HG03139 (cell line): Measurements from ENCODE around the gene EPC1.

Source experiments
- ATAC-seq: cut with Tn5 transposase; IDR thresholded peaks from one replicate; pipeline ENCODE4 v1.9.1; 2021; ENCODE audit not compliant: unreplicated experiment

The EPC1 gene

DNA sequence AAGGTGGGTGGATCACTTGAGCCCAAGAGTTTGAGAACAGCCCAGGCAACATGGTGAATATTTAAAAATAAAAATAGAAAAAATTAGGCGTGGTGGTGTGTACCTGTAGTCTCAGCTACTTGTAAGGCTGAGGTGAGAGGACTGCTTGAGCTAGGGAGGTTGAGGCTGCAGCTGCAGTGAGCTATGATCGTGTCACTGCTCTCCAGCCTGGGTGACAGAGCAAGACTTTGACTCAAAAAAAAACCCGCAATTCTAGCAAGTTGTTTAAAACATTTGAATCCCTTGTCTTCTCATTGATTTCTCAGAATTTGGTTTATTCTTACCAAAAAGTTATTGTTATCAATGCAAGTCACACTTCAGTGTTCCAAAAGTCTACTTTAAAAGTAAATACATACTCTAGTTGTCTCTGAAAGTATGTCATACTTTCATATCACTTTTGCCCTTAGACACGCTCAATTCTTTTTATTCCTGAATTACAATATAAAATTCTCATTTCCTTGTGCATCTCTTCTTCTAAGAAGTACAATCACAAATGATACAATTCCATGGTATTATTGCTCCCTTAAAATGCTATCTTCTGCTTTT lies 6.3 kb downstream of the EPC1 start:
- no peak for ATAC-seq

DNA sequence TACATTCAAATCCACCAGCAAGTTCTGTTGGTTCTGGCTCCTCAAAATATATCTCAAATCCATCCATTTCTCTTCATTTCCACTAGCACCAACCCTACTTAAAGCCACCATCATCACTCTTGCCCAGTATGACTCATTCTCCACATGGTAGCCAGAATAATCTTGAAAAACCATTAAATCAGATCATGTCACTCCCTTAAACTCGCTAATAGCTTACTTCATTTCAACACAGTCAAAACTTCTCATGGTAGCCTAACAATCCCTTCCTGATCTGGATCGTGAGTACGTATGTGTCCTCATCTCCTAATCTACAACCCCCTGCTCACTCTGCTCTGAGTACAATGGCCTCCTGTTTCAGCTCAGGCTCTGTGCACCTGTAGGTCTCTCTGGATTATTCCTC lies 8.7 kb downstream of the EPC1 start:
- ATAC-seq: no peak

DNA sequence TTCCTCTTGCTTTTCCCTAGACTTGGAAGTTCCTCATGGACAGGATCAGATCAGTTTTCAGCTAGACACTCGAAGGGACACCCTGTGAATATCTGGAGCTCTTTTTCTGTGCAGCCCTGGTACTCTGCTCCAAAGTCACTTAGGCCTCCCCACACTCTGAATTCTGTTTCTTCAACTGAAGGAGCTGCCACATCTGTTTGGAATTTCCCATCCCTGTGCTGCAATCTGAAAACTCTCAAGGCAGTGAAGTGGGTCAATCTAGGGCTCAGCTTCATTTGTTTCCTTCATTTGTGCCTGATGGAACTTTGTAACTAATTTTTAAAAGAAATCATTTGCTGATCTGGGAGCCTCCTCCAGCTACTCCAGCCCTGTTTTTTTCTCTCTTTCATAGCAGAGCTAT lies 9.6 kb downstream of the EPC1 start:
- no peak for ATAC-seq

DNA sequence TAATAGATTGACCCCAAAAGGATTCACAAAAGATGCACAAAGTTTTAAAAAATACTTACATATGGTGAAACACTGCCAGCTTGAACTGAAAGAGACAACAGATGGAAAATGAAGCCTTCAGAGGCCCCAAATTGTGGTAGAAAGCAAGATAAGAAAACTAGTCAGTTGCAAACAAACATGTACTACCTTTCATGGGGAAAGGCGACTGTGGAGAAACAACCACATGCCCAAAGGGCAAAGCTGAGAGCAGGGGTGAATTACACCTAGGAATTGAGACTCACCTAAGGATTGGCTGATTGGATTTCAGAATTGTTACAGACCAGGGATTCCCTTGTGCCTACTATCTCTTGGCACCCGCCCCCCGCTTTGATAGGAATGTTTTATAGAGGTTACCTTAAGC lies 13.1 kb downstream of the EPC1 start:
- no peak for ATAC-seq

DNA sequence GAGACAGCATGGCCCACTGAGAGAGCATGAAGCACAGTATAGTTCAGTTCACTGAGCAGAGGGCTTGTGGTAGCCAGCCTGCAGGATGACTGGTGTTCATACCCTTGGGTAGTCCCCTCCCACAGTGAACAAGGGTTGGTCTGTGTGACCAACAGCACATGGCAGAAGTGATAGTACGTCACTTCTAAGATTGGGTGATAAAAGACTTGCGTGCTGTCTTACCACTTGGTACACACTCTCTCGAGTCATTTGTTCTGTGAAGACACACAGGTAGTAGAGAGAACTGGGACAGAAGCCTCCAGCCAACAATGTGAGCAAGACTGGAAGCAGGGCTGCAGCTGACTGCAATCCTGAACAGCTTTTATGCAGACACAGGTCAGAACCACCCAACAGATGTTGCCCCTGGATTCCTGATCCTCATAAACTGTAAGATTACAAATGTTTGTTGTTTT lies 14.6 kb downstream of the EPC1 start:
- ATAC-seq: peak; percentile 78

DNA sequence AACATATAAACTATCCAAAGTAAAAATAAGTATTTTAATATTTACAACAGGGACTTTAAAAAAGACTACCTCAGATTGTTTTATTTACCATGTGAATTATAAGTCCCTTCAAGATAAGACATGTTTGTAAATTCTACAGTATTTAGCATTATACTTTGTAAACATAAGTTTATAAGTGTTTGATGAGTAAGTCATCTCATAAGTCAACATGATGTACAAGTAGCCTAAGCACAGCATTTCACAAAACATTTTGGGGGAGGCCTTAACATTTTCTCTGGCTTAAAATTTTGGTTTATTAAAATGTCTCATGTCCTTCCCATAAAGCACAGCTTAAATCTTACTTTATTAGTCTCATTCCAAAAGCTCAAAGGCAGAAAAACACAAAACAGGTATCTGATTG lies 15.4 kb downstream of the EPC1 start:
- no peak for ATAC-seq

DNA sequence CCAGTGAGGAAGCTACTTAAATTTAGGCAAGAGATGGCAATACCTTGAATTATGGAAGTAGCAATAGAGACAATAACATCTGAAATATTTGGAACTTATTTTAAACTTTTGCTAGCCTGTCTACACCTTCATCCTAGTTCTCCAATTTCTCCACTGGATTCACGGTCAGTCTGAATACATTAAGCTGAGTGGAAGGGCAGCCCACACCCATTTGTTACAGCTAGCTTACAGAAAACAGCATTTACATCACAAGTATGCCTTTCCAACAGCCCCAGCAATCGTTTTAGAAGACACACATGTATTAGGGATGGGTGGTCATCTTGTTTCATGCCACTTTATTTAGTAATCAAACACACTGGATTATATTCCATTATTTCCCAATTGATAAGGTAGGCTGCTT lies 16.7 kb downstream of the EPC1 start:
- no peak for ATAC-seq

DNA sequence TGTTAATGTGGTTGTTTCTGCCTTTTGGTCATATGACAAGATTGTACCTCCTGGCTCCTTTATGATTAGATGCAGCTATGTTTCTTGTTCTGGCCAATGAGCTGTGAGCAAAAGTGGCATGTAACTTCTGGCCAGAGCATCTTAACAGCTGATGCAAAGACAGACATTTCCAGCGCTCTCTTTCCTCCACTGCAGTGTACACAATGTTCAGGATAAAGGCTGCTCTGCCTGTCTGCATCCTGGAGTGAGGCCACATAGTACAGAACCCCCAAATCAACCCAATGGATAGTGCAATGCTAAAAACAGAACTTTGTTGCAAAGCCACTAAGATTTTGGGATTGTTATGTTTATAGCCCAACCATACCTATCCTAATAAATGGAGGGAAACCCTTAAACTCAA lies 17.9 kb downstream of the EPC1 start:
- ATAC-seq: no peak

DNA sequence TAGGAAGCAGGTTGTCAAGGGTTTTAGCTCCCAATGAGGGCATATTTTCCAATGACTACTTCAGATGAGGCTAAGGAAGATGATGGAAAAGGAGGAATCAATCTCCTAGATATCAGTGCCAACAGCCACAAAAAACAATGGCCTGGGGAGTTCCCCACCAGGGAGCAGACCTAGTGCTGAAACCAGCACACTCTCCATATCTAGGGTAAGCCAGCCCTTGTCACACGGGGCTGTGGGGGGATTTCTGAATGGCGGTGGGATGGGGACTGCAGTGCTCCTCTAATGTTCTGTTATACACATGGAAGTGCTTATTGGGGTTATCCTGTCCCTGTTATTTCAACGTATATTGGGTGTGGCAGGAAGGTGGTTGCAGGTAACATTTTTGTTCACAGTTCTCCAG lies 18.5 kb downstream of the EPC1 start:
- ATAC-seq: no peak

DNA sequence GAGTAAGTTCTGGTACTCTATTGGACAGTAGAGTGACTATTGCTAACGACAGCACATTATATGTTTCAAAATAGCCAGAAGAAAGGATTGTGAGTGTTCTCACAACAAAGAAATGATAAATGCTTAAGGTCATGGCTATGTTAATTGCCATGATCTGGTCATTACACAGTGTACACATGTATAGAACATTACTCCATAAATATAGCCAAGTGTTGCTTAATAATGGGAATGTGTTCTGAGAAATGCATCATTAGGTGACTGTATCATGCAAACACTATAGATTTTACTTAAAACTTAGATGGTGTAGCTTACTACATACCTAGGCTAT lies 19.6 kb downstream of the EPC1 start:
- ATAC-seq: no peak

DNA sequence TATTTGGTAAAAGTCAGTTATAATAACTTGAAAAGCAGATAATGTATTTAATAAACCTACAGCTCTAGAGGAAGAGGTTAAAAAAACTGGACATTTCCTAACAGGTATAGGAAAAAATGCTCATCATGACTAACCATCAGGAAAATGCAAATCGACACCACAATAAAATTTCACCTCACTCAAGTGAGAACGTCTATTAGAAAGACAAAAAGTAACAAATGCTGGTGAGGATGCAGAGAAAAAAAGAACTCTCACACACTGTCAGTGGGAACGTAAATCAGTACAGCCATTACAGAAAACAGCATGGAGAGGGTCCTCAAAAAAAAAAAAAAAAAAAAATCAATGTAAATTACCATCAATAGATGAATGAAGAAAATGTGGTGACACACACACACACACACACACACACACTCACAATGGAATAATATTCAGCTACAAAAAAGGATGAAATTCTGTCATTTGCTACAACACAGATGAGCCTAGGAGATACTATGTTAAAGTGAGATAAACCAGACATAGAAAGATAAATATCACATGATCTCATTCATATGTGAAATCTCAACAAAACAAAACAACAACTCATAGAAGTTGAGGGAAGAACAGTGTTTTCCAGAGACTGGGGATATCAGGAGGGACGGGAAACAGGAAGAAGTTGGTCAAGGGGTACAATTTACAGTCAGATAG lies 20.1 kb downstream of the EPC1 start:
- ATAC-seq: no peak

DNA sequence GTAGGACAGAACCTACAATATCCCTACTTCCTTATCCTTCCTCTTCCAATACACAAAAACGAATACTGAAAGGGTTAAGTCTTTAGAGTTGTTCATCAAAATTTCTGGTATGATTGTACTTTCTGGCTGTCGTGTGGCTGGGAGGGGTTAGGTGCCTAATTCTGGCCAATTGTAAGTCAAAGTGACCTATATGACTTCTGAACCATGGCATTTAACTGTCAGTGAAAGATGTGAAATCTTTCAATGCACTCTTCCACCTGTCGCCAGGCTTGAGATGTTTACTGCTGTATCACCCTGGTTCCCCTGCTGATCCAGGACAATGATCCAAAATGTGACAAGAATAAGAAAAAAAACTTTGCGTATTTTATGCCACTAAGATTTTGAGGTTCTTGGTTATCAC lies 20.8 kb downstream of the EPC1 start:
- peak; percentile 54 for ATAC-seq

DNA sequence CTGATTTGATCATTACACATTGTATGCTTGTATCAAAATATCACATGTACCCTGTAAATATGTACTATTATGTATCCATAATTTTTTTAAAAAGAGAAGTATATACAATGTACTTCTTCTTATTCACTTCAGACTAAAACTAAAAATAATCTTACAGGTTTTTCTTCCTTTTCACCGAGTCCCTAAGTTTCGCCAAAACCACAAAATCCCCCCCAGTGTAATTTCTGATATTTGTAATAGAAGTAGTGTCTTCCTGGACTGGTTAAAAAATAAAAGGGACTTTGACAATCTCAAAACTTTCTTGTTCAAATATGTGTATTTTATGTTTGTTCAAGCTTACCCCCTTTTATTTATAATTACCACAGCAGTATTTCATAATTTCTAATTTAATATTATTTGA lies 23.9 kb downstream of the EPC1 start:
- no peak for ATAC-seq

DNA sequence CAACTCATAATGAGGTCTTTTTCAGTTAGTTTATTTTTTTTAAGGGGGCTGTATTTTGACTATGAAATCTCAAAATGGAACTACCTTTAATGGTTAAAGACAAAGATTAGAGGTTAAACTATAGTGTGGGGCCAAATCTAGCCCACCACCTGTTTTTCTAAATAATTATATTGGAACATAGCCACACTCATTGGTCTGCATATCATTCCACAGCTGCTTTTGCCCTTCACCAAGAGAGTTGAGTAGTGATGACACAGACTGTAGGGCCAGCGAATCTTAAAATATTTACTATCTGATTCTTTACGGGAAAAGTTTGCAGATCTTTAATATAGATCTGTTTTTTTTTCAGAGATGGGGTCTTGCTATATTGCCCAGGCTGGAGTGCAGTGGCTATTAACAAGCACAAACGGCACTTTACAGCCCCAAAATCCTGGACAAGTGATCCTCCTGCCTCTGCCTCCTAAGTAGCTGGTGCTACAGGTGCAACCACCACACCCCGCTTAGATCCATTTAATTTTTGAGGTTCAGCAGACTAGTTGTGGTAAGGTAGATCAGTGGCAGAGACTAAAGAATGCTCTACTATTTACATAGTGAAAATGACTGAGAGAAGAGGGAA lies 25.8 kb downstream of the EPC1 start:
- no peak for ATAC-seq

DNA sequence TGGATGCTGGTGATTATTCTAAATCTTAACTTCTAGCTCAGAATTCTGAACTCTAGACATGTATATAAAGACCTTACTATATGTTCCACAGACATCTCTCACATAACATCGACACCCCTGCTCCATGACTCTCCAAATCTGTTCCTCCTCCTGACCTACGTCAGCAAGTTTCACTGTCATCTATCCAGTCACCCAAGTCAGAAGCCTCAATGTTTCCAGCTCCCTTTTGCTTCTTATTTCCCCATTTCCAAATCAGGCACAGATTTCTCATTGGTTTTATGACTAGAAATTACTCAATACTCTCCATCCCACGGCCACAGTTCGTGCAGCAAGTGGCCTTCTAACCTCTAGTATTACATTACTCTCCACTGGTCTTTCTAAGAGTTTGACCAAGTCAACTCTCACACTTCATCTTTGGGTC lies 28.5 kb downstream of the EPC1 start:
- ATAC-seq: no peak

DNA sequence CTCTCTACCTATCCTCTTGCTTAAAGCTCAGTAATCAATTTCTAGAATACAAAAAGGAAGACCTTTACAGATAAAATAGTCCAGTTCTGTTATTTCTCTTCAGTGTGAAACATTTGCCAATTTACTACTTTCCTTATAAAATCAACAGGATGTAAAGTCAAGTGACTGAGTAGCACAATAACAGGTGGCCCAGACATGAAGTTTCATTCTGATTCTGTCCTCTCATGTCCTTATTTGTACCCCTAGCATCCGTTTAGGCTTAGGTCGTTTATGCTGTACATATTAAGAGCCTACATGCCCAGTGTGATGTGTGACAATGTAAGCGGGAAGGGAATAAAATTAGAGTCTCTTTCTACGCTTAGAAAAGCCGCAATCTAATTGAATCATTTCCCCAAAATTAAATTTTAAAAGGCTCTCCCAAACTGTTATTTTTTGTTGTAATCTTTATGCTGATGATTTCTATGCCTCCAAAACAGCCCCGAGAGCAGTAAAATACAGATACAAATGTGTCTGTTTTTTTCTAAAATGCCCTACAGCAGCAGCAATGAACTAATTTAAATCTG lies 29.1 kb downstream of the EPC1 start:
- peak; percentile 97 for ATAC-seq

DNA sequence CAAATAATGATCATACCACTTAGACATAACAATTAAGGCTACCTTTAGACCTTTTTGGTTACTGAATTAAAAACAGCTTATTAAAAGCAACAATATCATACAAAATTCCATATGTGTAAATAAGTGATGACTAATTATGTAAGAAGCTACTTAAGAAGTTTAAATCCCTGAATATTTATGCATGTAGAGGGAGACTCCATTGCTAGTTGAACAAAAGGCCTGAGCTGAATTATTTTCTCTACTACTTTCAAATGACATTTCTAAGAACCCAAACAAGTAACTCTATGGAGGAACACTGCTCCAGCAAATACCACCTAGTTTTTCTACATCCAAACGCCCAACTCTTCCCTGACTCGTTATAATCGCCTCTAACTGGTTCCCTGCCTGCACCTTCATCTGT lies 31.5 kb downstream of the EPC1 start:
- ATAC-seq: no peak

DNA sequence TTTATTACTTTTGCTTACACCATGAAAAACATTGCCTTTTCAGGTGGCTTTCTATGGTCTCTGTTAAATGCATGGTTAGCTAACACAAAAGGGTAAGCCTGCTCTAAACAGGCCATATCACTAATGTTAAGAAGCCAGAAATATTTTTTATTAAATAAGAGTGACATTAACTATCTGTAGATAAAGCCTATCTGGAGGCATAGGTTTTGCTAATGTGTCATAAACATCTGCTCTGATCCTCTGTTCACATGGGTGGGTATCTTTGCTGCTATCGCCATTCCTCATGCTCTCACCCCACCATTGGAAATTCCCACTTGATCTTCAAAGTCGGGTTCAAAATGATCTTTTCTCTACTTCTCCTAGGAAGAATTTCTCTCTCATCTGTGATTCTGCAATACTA lies 32.4 kb downstream of the EPC1 start:
- no peak for ATAC-seq

DNA sequence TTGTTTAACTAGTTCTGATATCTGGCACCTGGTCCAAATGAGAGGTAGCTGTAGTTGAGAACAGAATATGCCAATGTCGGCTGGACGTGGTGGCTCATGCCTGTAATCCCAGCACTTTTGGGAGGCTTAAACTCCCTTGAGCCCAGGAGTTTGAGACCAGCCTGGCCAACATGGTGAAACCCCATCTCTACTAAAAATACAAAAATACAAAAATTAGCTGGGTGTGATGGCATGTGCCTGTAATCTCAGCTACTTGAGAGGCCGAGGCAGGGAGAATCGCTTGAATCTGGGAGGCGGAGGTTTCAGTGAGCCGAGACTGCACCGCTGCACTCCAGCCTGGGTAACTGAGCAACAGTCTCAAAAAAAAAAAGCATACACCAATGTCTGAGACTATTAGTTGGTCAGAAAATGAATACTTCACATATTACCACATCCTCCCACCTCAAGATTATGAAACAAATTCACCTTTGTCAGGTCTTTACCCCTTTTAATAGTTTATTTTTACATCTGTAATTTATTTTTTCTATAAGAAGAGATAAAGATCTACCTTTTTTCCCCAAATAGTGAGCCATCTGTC lies 38.8 kb downstream of the EPC1 start:
- no peak for ATAC-seq

DNA sequence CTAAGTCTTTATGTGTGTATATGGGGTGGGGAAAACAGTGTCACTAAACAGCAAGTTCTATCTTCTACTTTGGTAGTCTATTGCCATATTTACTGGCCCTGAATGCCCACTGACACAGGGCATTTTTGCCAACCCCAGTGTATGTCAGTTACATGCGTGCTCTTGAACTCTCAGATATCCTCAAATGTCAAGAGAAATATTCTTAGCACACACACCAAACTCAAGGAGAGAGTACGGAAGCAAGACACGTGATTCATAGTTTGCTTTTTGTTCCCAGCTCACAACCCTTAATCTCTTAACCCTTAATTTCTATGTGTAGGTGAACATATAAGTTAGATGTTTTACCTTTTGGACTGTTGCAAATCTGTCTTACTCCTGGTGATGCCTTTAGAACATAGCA lies 39.3 kb downstream of the EPC1 start:
- no peak for ATAC-seq

DNA sequence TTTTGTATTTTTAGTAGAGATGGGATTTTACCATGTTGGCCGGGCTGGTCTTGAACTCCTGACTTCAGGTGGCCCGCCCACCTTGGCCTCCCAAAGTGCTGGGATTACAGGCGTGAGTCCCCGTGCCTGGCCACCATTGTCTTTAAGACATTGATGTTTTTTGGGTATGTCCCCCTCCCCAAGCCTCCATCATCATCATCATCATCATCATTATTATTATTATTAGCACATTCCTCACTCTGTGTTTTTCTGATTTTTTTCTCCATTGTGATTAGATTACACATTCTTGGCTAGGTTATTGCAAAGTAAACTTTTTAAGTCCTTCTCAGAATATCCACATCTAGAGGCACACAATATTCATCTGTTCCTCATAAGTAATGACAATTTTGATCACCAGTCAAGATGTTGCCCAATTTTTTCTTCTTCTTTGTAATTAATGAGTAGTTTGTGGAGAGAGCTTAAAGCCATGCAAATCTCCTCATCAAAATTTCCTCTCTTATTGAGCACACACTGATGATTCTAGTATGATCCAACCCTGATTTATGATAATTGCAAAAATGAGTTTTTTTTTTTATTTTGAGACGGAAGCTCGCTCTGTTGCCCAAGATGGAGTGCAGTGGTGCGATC lies 47.5 kb downstream of the EPC1 start:
- ATAC-seq: no peak
